ENCODE measurements around the gene TRIM8. TPM values are rescaled to one million over a fixed set of nuclear protein-coding genes. Genes with fewer than 3 reads are reported as not detected.

The TRIM8 gene
- total RNA-seq, 1 experiment from 2014 or later = 37.0 TPM

DNA sequence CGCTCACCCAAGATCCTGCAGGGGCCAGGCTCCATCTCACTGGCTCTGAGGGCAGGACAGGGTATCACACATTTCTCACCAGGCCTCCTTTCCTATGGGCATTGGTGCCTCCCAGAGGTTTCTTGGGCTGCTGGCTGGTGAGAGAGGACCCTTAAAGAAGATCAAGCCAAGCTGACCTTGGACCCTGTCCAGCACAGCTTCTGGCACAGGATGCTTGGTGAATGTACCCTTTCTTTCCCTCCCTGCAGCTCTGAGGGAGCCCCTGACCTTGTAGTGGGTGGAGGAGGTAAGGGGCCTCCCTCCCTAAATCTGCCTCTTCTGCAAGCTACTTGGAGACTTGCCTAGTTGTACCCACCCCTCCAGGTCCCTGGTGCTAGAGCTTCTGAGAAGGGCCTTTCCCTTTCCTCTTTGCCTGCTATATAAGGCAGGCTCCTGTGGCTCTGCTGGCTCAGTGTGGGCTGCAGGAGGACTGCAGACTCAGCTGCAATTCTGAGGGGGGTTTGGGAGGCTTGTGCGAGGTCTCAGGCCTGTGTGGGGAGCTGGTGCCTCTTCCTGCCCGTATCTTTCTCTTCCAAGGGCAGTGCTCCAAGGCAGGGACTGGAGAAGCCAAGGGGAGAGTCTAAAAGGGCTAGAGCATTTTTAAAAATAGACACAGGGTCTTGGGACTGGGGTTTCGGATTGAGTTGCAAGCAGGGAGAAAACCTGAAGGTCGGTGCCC is 11.7 kb upstream of the TRIM8 start:
- no peak overlapping the region for H3K14ac ChIP-seq (ENCODE audit: insufficient read depth, low read length)
- no peak overlapping the region for H3K18ac ChIP-seq (ENCODE audit: insufficient read length, low read depth, low read length)
- no peak overlapping the region for H3K56ac ChIP-seq (ENCODE audit: insufficient read length, low read depth, low read length)
- peaks cover 64 to 69% of the 10 kb centered on the region in 2 experiments for H3K4me1 Mint-ChIP-seq
- H3K4me3 Mint-ChIP-seq = no peak overlapping the region
- H3K27me3 ChIP-seq (ENCODE audit: insufficient read depth, low read length) = no peaks in the 10 kb centered on the region
- H3K27ac Mint-ChIP-seq = peak overlapping the region; percentile 55 to 95 (median 69); a peak in 4 of 7 replicates
- H3K23ac ChIP-seq (ENCODE audit: insufficient read length, low read depth, low read length) = no peak overlapping the region
- H2AFZ ChIP-seq (ENCODE audit: low read length) = no peak overlapping the region
- H2BK5ac ChIP-seq (ENCODE audit: insufficient read length, low read length) = no peak overlapping the region
- no peak overlapping the region for H3T11ph ChIP-seq (ENCODE audit: low read length)
- no peak overlapping the region for H3K9ac ChIP-seq (ENCODE audit: extremely low read depth, insufficient read length, low read length)
- no peak overlapping the region for H3K4me2 ChIP-seq (ENCODE audit: insufficient read depth, insufficient read length, low read length)
- no peak overlapping the region for H3K27ac ChIP-seq (ENCODE audit: insufficient read length, low read depth, low read length)
- no peak overlapping the region for H2BK120ac ChIP-seq (ENCODE audit: low read depth, low read length, poor library complexity, severe bottlenecking)
- H3K27me3 Mint-ChIP-seq (ENCODE audit: low read depth) = no peaks in the 10 kb centered on the region; the same call in none of the 2 replicates
- no peaks in the 10 kb centered on the region for H4K20me1 ChIP-seq (ENCODE audit: control insufficient read depth, insufficient read depth, insufficient read length)
- peaks cover 17% of the 10 kb centered on the region for H3K4me1 ChIP-seq (ENCODE audit: insufficient read depth, low read length)
- H2BK15ac ChIP-seq (ENCODE audit: low read depth, low read length) = no peak overlapping the region
- no peak overlapping the region for H4K91ac ChIP-seq (ENCODE audit: insufficient read length, low read depth, low read length)
- no peak overlapping the region for H3K4ac ChIP-seq (ENCODE audit: low read depth, low read length)
- H3K9me3 ChIP-seq (ENCODE audit: control insufficient read depth, low read depth, low read length) = no peaks in the 10 kb centered on the region
- no peaks in the 10 kb centered on the region for H3K79me2 ChIP-seq (ENCODE audit: insufficient read depth, low read length)
- no peak for DNase-seq
- H2AK5ac ChIP-seq (ENCODE audit: insufficient read length, low read length) = no peak overlapping the region
- no peak overlapping the region for H2BK12ac ChIP-seq (ENCODE audit: insufficient read length, low read depth, low read length)
- no peaks in the 10 kb centered on the region for H3K79me1 ChIP-seq (ENCODE audit: insufficient read depth, low read depth, low read length, poor library complexity, severe bottlenecking)
- no peak overlapping the region for H4K8ac ChIP-seq (replicated peaks; ENCODE audit: insufficient read length, low read depth, low read length)
- H2BK20ac ChIP-seq (ENCODE audit: low read depth, low read length, poor library complexity, severe bottlenecking) = no peak overlapping the region
- H3K23me2 ChIP-seq (ENCODE audit: insufficient read length, low read depth, low read length, poor library complexity, severe bottlenecking) = no peaks in the 10 kb centered on the region
- no CpG with 5 or more reads among the region's 5 CpGs for WGBS (ENCODE audit: extremely low coverage, insufficient read length, low lambda C conversion rate)
- TF ChIP-seq, protein P1, sequence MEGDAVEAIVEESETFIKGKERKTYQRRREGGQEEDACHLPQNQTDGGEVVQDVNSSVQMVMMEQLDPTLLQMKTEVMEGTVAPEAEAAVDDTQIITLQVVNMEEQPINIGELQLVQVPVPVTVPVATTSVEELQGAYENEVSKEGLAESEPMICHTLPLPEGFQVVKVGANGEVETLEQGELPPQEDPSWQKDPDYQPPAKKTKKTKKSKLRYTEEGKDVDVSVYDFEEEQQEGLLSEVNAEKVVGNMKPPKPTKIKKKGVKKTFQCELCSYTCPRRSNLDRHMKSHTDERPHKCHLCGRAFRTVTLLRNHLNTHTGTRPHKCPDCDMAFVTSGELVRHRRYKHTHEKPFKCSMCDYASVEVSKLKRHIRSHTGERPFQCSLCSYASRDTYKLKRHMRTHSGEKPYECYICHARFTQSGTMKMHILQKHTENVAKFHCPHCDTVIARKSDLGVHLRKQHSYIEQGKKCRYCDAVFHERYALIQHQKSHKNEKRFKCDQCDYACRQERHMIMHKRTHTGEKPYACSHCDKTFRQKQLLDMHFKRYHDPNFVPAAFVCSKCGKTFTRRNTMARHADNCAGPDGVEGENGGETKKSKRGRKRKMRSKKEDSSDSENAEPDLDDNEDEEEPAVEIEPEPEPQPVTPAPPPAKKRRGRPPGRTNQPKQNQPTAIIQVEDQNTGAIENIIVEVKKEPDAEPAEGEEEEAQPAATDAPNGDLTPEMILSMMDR (conservative IDR thresholded peaks at IDR 0.05) = no peak
- peaks cover 0 to 2% of the 10 kb centered on the region in 2 experiments; a peak in 1 of 5 replicates for H3K9me3 Mint-ChIP-seq
- H4K5ac ChIP-seq (ENCODE audit: insufficient read length, low read depth, low read length) = no peak overlapping the region
- peaks cover 0 to 4% (median 0%) of the 10 kb centered on the region in 3 experiments; a peak in 4 of 7 replicates for H3K36me3 Mint-ChIP-seq (ENCODE audit: insufficient read depth in 1 of 3, low read depth in 3 of 3)

Data from H9 (cell line).